H1 (cell line): ENCODE measurements around the gene ERG28.

Source experiments
- ATF2 ChIP-seq: IDR thresholded peaks from 2 replicates; pipeline ENCODE4 v1.6.1; 2012; ENCODE audit warnings: low read length, inconsistent platforms
- CEBPB ChIP-seq: IDR thresholded peaks from 2 replicates; pipeline ENCODE4 v1.6.1; 2012; ENCODE audit warnings: low read depth, low read length
- CHD2 ChIP-seq: IDR thresholded peaks from 2 replicates; pipeline ENCODE4 v1.6.1; 2012; ENCODE audit warnings: low read length, improper control_type of control experiment
- EGR1 ChIP-seq: IDR thresholded peaks from 2 replicates; pipeline ENCODE4 v1.6.1; 2011; ENCODE audit warnings: low read depth, low read length, borderline replicate concordance
- EP300 ChIP-seq, 2 experiments: IDR thresholded peaks; 1 replicate in 1 of 2; 2 replicates in 1 of 2; pipeline ENCODE4 v1.6.1; 2011 to 2012; ENCODE audit warnings: low read depth in 2 of 2, low read length in 2 of 2, mild to moderate bottlenecking in 2 of 2, borderline replicate concordance in 1 of 2, inconsistent platforms in 1 of 2, moderate library complexity in 1 of 2
- GTF2F1 ChIP-seq: IDR thresholded peaks from 2 replicates; pipeline ENCODE4 v1.6.1; 2012; ENCODE audit warnings: low read depth, low read length, improper control_type of control experiment, borderline replicate concordance
- POLR2AphosphoS5 ChIP-seq: IDR thresholded peaks from 2 replicates; pipeline ENCODE4 v1.6.1; 2011; ENCODE audit warnings: low read depth, low read length
- RFX5 ChIP-seq: IDR thresholded peaks from 2 replicates; pipeline ENCODE4 v1.6.1; 2011; ENCODE audit warnings: low read depth, low read length, improper control_type of control experiment, borderline replicate concordance
- RNF2 ChIP-seq: fragments of 200-900, 300-1000 bp; sonication (generic); IDR thresholded peaks from 2 replicates; pipeline ENCODE4 v1.7.1; 2016; ENCODE audit warnings: borderline replicate concordance, low read depth, mild to moderate bottlenecking, antibody characterized with exemption, low read length; ENCODE audit not compliant: poor library complexity, severe bottlenecking; ENCODE audit errors: missing control alignments
- SP1 ChIP-seq: IDR thresholded peaks from 2 replicates; pipeline ENCODE4 v1.6.1; 2011; ENCODE audit warnings: low read depth, low read length
- SUZ12 ChIP-seq: fragments of 200-600 bp; sonication (generic); IDR thresholded peaks from 2 replicates; pipeline ENCODE4 v1.6.1; 2012; ENCODE audit warnings: mild to moderate bottlenecking, inconsistent platforms, low read length, moderate library complexity, mixed read lengths
- TF ChIP-seq, protein P1 (sequence below), 3 experiments: IDR thresholded peaks; 1 replicate in 2 of 3; 2 replicates in 1 of 3; pipeline versions ENCODE4 v1.5.1 to v1.6.1; 2011; ENCODE audit warnings: low read length in 3 of 3, mild to moderate bottlenecking in 3 of 3, inconsistent platforms in 2 of 3, low read depth in 1 of 3, moderate library complexity in 1 of 3; ENCODE audit not compliant: insufficient read depth in 1 of 3; ENCODE audit errors: control extremely low read depth in 1 of 3
- TF ChIP-seq, protein P2 (sequence below): IDR thresholded peaks from 2 replicates; pipeline ENCODE4 v1.6.1; 2011; ENCODE audit warnings: low read length, improper control_type of control experiment

GRCh38 chr14:75619548-75619947 is 41.1 kb downstream of the ERG28 start:
- TF ChIP-seq, protein P1, sequence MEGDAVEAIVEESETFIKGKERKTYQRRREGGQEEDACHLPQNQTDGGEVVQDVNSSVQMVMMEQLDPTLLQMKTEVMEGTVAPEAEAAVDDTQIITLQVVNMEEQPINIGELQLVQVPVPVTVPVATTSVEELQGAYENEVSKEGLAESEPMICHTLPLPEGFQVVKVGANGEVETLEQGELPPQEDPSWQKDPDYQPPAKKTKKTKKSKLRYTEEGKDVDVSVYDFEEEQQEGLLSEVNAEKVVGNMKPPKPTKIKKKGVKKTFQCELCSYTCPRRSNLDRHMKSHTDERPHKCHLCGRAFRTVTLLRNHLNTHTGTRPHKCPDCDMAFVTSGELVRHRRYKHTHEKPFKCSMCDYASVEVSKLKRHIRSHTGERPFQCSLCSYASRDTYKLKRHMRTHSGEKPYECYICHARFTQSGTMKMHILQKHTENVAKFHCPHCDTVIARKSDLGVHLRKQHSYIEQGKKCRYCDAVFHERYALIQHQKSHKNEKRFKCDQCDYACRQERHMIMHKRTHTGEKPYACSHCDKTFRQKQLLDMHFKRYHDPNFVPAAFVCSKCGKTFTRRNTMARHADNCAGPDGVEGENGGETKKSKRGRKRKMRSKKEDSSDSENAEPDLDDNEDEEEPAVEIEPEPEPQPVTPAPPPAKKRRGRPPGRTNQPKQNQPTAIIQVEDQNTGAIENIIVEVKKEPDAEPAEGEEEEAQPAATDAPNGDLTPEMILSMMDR (IDR thresholded peaks at IDR 0.05; ENCODE audit: control extremely low read depth in 1 of 3, insufficient read depth in 1 of 3, low read depth in 1 of 3, low read length in 3 of 3) = no peak
- TF ChIP-seq EP300 (IDR thresholded peaks at IDR 0.05; ENCODE audit: borderline replicate concordance in 1 of 2, low read depth in 2 of 2, low read length in 2 of 2) = no peak
- no peak for TF ChIP-seq CHD2
- no peak for TF ChIP-seq SP1
- no peak for TF ChIP-seq SUZ12
- no peak for TF ChIP-seq CEBPB
- no peak for TF ChIP-seq RFX5
- no peak for TF ChIP-seq ATF2
- TF ChIP-seq, protein P2, sequence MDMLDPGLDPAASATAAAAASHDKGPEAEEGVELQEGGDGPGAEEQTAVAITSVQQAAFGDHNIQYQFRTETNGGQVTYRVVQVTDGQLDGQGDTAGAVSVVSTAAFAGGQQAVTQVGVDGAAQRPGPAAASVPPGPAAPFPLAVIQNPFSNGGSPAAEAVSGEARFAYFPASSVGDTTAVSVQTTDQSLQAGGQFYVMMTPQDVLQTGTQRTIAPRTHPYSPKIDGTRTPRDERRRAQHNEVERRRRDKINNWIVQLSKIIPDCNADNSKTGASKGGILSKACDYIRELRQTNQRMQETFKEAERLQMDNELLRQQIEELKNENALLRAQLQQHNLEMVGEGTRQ = no peak
- no peak for TF ChIP-seq GTF2F1
- TF ChIP-seq RNF2 = no peak
- no peak for TF ChIP-seq POLR2AphosphoS5
- no peak for TF ChIP-seq EGR1
